T-helper 17 cell (primary cell): ENCODE measurements around the gene TEX35. TPM values are rescaled to one million over a fixed set of nuclear protein-coding genes. Genes with fewer than 3 reads are reported as not detected.

Experiments used
- ATAC-seq: fragments of 150-1000 bp; cut with Tn5 transposase; 2 replicates; pipeline ENCODE4 v1.10.0; 2021; ENCODE audit warnings: mild to moderate bottlenecking, moderate library complexity
- DNase-seq, 3 donors: peaks; one replicate each; pipeline versions ENCODE4 v3.0.0 to v3.0.0-alpha.2; 2020 to 2021
- H3K9me3 ChIP-seq: one replicate; pipeline ENCODE4 v1.7.0; 2013; ENCODE audit warnings: low read length, mild to moderate bottlenecking; ENCODE audit not compliant: control insufficient read depth, poor library complexity, severe bottlenecking
- H3K27ac Mint-ChIP-seq: one replicate; pipeline ENCODE4 v1.8.0; 2022; ENCODE audit warnings: mild to moderate bottlenecking, moderate library complexity, mixed read lengths
- H3K27me3 Mint-ChIP-seq: one replicate; pipeline ENCODE4 v1.8.0; 2022; ENCODE audit warnings: mixed read lengths
- H3K36me3 Mint-ChIP-seq: one replicate; pipeline ENCODE4 v1.8.0; 2022; ENCODE audit warnings: low read depth, mixed read lengths
- H3K4me1 Mint-ChIP-seq: one replicate; pipeline ENCODE4 v1.8.0; 2022; ENCODE audit warnings: mild to moderate bottlenecking, mixed read lengths
- H3K4me3 Mint-ChIP-seq: one replicate; pipeline ENCODE4 v1.8.0; 2022; ENCODE audit warnings: mild to moderate bottlenecking, moderate library complexity, mixed read lengths
- total RNA-seq, 4 donors: library from RNA in 2 of 4; stranded (reverse) in 2 of 4; gene quantifications; one replicate each; pipeline ENCODE4 v1.2.3 and lab custom pipeline; 2022 to 2026

TEX35 gene
- total RNA-seq, 2 donors from 2014 or later = not detected

DNA sequence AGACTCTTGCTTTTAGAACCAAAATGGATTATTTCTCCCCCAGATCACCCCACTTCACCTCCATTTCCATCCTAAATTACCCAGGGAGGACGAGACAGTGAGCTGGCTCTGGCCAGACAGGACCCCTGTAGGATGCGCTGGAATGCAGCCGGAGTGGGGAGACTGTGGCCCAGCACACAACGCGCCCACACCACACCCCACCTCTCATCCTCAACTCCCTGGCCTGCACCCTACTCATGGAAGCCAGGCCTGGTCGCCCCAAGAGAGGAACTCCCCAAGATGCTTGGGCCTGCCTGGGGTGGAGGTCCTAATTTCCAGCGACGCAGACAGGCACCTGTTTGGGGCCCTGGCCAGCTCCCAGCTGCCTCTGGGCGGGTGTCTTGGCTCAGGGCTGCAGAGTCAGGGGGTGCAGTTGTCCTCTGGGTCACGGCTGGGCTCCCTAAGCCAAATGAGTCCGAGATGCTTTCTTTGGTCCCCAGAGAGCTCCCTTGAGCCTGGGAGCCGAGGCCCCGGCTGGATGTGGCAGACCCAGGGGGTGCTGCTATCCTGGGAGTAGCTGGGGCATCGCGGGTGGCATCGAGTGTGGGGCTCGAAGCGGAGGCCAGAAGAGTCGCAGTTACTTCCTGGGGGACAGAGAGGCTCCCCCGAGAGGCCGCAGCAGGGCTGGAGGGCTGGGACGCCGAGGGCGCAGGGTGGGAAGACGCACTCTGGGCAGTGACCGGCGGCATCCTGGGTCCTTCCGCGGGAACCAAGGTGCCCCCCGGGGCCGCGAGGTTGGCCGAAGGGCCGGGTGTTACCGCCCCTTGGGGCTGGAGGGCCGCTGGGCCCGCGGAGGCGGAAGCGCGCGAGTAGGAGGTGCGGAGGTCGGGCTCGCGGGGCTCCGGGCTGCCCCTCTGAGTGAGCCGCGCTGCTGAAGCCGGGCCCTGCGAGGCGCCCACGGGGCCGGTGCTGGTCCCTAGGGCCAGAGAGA lies 26.5 kb upstream of the TEX35 start:
- Mint-ChIP-seq H3K36me3 (no peaks in the 10 kb centered on the region), H3K27me3 (peaks cover 33% of the 10 kb centered on the region), H3K4me3 (no peak overlapping the region), H3K27ac (no peak overlapping the region), H3K4me1 (peaks cover 11% of the 10 kb centered on the region)
- DNase-seq (no peak), ATAC-seq (no peak)
- no peaks in the 10 kb centered on the region for H3K9me3 ChIP-seq

DNA sequence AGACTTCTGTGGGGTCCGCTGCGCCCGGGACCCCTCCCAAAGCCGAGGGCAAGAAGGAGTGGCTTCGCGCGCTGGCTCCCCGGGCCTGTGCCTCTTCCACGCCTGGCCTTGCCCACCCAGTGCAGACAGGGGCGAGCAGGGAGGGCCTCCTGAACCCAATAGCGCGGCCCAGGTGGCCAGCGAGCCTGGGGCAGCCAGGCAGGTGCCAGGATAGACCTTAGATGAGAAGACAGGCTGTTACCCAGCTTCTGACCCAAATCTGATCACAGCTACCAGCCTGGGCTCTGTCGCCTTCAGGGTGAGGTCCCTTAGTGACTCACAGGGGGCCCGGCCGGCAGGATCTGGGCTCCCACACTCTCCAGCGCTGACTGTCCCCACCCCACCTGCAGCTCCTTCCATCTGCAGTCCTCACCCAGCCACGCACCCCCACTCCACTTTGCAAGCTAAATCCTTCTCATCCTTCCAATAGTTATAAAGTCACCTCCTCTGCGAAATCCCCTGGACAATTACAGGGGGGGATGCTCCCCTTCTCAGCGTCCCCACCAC lies 25.8 kb upstream of the TEX35 start:
- Mint-ChIP-seq H3K36me3 (no peaks in the 10 kb centered on the region), H3K27ac (no peak overlapping the region), H3K4me3 (no peak overlapping the region), H3K27me3 (peaks cover 33% of the 10 kb centered on the region), H3K4me1 (peaks cover 11% of the 10 kb centered on the region)
- DNase-seq (no peak), ATAC-seq (no peak)
- no peaks in the 10 kb centered on the region for H3K9me3 ChIP-seq

DNA sequence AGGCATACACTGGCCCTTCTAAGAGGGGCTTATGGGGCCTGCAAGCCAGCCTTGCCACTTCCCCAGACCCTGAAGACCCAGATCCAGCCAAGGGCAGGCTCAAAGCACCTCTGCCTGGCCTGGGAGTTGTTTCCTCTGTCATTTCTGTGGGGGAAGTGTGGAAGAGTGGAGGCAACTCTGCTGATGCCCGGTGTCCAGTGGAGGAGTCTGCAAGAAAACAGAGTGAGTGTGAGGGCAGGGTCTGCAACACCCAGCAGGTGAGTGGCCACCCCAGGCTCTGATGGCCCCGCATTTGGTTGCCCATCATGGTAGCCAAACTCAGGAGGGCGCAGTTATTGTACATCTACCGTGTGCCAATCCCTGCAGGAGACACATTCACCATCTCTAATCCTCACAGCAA lies 24.5 kb upstream of the TEX35 start:
- no peak overlapping the region for H3K27ac Mint-ChIP-seq
- ATAC-seq (no peak), DNase-seq (no peak)
- peaks cover 33% of the 10 kb centered on the region for H3K27me3 Mint-ChIP-seq
- H3K4me3 Mint-ChIP-seq = no peak overlapping the region
- H3K36me3 Mint-ChIP-seq = no peaks in the 10 kb centered on the region
- H3K9me3 ChIP-seq = no peaks in the 10 kb centered on the region
- peaks cover 11% of the 10 kb centered on the region for H3K4me1 Mint-ChIP-seq

DNA sequence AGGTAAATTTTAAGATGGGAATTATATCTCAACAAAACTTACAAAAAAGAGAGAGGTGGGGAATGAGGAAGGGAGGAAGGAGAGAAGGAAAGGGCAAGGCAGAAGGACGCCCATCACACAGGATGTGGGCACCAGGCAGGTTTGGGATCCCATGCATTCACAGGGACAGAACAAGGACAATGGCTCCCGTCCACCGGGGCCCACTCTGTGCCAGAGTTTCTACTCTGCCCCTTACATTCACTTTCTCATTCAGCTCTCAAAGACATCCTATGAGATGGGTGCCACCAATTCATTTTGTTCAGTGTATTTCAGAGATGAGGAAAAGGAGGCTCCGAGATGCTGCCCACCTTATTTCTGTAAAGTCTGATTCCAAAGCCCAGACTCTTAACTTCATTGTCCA lies 23.5 kb upstream of the TEX35 start:
- Mint-ChIP-seq H3K27ac (no peak overlapping the region), H3K4me1 (peaks cover 11% of the 10 kb centered on the region), H3K4me3 (no peak overlapping the region), H3K36me3 (no peaks in the 10 kb centered on the region), H3K27me3 (peaks cover 33% of the 10 kb centered on the region)
- ATAC-seq (no peak), DNase-seq (no peak)
- H3K9me3 ChIP-seq = no peaks in the 10 kb centered on the region

DNA sequence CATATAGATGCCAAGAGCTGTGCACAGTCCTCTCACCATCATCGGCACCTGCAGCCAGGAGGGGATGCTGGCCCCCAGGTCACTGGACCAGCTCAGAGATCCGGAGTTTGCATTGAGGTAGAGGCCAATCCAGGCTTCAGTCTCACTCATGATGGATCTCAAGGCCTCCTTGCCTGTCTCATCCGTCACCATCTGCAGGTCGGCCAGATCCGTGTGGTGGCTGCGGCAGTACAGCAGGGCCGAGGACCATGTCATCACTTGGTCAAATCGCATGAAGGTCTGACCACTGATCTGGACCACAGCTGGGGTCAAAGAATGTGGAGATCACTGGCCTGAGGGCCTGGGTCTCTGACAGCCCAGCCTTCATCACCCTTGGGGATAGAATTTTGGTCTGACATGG lies 22.8 kb upstream of the TEX35 start:
- Mint-ChIP-seq H3K27me3 (peaks cover 36% of the 10 kb centered on the region), H3K27ac (no peak overlapping the region), H3K4me3 (no peak overlapping the region), H3K4me1 (peaks cover 9% of the 10 kb centered on the region), H3K36me3 (no peaks in the 10 kb centered on the region)
- no peak for DNase-seq
- ATAC-seq = no peak
- H3K9me3 ChIP-seq = no peaks in the 10 kb centered on the region

DNA sequence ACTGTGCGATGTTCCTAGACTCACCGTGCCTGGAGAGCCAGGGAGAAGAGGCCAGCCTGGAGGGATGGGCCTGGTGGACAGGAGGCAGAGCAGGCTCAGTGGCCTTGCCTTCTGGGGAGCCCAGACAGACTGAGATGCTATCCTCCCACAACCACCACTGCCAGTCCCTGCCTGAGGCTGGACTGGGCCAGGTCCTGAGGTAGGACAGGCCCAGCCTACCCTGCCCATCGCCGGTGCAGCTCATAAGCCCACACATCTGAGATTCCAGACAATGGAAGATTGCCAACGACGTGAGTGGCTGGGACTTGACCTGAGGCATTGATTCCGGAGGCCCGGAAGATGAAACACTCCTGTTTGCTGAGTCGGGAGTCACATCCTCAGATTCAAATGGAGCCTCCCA lies 21.9 kb upstream of the TEX35 start:
- H3K4me3 Mint-ChIP-seq = no peak overlapping the region
- no peaks in the 10 kb centered on the region for H3K9me3 ChIP-seq
- no peaks in the 10 kb centered on the region for H3K36me3 Mint-ChIP-seq
- peaks cover 31% of the 10 kb centered on the region for H3K27me3 Mint-ChIP-seq
- H3K4me1 Mint-ChIP-seq = peaks cover 5% of the 10 kb centered on the region
- ATAC-seq (no peak), DNase-seq (no peak)
- H3K27ac Mint-ChIP-seq = no peak overlapping the region

DNA sequence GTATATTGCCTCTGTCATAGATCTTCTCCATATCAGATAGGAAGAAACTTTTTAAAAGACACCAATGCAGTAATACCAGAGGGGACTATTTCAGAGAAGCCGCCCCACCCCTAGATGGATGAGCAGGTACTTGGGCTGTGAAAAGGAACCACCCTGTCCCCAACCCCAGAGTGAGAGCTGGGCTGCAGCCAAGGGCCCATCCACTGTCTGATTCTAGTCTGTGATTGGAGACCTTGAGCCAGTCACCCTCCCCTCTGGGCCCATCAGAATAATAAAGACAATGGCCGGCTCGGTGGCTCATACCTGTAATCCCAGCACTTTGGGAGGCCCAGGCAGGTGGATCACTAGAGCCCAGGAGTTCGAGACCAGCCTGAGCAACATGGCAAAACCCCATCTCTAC lies 21.2 kb upstream of the TEX35 start:
- Mint-ChIP-seq H3K27me3 (peaks cover 31% of the 10 kb centered on the region), H3K36me3 (no peaks in the 10 kb centered on the region), H3K27ac (no peak overlapping the region), H3K4me3 (no peak overlapping the region), H3K4me1 (peaks cover 5% of the 10 kb centered on the region)
- no peak for DNase-seq
- no peak for ATAC-seq
- no peaks in the 10 kb centered on the region for H3K9me3 ChIP-seq

DNA sequence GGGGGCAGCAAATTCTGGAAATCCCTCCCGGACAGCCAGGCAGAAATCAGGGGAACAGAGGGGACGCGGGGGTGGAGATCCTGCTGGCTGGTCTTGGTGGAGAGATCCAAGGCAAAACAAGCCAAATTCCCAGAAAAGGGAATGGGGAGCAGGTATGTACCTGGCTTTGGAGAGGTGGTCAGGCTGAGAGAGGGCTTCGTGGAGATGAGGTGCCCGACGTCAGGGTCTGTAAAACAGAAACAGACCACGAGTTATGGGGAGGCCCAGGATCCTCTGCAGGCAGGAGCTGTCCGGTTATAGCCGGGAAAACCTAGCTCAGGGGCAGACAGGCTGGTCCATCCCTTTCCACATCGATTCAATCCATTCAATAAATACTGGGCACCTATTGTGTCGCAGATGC lies 20.6 kb upstream of the TEX35 start:
- Mint-ChIP-seq H3K36me3 (no peaks in the 10 kb centered on the region), H3K4me1 (peaks cover 5% of the 10 kb centered on the region), H3K4me3 (no peak overlapping the region), H3K27ac (no peak overlapping the region), H3K27me3 (peaks cover 28% of the 10 kb centered on the region)
- no peak for DNase-seq
- no peak for ATAC-seq
- no peaks in the 10 kb centered on the region for H3K9me3 ChIP-seq

DNA sequence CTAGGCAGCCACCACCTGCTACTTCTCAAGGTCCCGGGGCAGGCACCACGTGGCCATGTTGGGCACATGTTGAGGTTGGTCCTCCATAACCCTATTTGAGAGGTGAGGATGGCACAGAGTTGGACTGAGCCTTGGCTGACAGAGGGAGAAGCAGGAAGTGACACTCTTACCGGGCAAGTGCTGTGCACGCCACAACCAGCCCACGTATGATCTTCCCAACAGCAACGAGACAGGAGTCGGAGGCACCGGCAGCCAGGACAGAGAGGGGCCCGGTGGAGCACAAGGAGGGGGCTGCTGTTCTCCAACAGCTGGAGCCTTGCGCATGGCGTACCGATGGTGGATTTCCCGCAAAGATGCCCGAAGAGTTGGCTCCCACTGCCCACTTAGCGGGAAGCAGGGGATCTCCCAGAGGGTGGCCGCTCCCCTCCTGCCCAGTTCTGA lies 19.6 kb upstream of the TEX35 start:
- H3K36me3 Mint-ChIP-seq = no peaks in the 10 kb centered on the region
- no peak for ATAC-seq
- no peak overlapping the region for H3K4me3 Mint-ChIP-seq
- no peak for DNase-seq
- peaks cover 18% of the 10 kb centered on the region for H3K27me3 Mint-ChIP-seq
- H3K4me1 Mint-ChIP-seq = peaks cover 4% of the 10 kb centered on the region
- H3K9me3 ChIP-seq = no peaks in the 10 kb centered on the region
- H3K27ac Mint-ChIP-seq = no peak overlapping the region

DNA sequence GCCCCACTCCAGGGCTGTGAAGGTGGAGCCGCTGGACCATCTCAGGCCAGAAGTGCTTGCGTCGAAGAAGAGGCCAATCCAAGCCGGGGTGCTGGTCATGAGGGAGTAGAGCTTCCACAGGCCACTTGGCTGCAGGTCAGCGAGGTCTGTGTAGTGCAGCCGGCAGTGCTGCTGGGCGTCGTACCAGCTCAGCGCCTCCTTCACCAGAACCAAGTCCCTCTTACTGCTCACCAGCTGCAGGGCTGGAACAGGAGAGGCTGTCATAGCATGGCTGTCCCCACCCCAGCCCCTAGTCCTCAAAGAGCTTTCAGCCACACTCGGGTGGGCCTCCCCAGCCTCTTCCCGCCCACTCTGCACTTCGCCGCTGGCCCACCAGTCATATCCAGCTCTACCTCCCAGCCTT lies 18.3 kb upstream of the TEX35 start:
- DNase-seq (no peak), ATAC-seq (no peak)
- no peaks in the 10 kb centered on the region for H3K9me3 ChIP-seq
- no peaks in the 10 kb centered on the region for H3K36me3 Mint-ChIP-seq
- H3K4me1 Mint-ChIP-seq = peaks cover 3% of the 10 kb centered on the region
- no peak overlapping the region for H3K27ac Mint-ChIP-seq
- no peak overlapping the region for H3K4me3 Mint-ChIP-seq
- H3K27me3 Mint-ChIP-seq = peaks cover 12% of the 10 kb centered on the region

DNA sequence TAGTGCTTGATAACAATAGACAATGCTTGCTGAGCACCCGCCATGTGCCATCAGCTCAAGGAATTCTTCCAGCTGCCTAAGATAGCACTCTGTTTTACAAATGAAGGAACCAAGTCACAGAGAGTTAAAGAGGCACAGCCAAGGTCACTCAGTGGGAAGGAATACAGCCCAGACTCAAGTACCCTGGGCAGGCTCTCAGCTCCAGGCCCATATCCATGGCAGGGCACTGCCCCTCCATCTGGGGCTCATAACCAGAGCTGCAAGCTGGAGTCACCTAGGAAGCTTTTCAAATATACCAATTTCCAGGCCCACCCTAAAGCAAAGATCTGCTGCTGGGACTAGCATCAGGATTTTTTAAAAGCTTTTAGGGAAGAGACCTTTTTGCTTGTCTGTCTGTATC lies 17.8 kb upstream of the TEX35 start:
- no peak for DNase-seq
- H3K4me3 Mint-ChIP-seq = no peak overlapping the region
- H3K36me3 Mint-ChIP-seq = no peaks in the 10 kb centered on the region
- no peak overlapping the region for H3K27ac Mint-ChIP-seq
- peaks cover 11% of the 10 kb centered on the region for H3K27me3 Mint-ChIP-seq
- no peaks in the 10 kb centered on the region for H3K9me3 ChIP-seq
- H3K4me1 Mint-ChIP-seq = peaks cover 6% of the 10 kb centered on the region
- ATAC-seq = no peak

DNA sequence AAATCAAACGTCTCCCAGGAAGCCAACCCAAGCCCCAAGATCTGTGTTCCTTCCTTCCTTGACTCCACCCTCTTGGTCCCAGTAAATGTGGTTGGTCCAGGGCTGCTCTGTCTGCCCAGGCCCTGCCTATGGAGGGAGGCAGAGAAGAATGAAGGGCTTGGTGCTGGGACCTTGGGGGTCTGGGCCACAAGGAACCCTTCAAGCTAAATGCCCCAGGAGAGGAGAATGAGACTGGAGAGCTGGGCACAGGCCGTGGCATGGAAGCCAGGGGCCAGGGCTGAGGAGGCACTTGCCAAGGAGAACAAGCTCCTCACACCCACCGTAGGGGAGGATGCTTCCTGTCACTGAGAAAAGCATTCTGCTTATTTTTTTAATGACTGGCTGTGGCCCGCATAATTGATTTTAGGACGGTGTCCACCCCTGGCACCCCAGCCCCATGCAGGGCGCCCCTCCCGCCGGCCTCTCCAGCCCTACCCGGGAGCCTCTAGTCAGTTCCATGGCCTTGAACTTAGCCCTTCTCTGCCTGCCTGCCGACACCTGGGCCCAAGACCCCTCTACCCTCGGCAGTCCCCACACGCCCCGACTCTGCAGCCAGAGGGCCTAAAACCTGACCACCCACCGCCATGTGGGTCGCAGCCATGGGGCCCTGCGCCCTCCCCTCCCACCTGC lies 17.0 kb upstream of the TEX35 start:
- no peak for DNase-seq
- H3K27ac Mint-ChIP-seq = no peak overlapping the region
- H3K4me1 Mint-ChIP-seq = peaks cover 6% of the 10 kb centered on the region

DNA sequence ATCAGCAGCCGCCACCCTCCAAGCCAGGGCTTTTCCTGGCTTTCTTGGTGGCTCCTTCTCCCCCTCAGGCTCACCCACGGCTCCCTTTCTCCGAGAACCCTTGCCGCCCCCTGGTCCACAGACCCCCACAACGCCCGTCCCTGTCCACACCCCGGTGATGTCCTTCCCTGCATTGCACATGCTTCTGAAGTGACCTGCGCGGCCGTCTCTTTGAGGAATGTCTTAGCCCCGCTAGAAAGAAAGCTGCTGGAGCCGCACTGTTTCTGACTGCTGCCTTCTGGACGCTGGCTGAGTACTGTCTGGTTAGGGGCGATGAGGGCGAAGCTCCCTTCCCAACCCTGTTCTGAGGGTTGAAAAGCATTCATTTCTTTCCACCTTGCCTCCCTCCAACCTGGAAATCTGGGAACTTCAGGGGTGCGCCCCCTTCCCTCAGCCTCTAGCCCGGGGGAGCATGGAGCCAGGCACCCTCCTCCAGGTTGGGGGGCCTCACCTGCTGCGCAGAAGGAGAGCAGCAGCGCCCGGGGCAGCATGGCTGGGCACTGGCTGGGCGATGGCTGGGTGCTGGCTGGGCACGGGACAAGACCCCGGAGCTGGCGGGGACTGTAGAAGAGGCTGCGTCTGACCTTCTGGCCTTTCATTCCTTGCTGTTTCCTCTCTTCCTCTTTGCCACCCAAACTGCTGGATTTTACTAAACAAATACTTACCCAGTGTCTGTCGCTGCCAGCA lies 16.3 kb upstream of the TEX35 start, which contains the start of gene CLEC20A:
TSS of gene CLEC20A (minus strand) at position 555 of the 726 bp plus-strand sequence. CDS start at position 530, 25 bp downstream.
- H3K36me3 Mint-ChIP-seq = no peaks in the 10 kb centered on the region
- DNase-seq = no peak
- H3K9me3 ChIP-seq = no peaks in the 10 kb centered on the region
- H3K4me1 Mint-ChIP-seq = peaks cover 6% of the 10 kb centered on the region
- no peak within 1 kb of the TSS for H3K27ac Mint-ChIP-seq
- no peak for ATAC-seq
- H3K4me3 Mint-ChIP-seq = no peak within 1 kb of the TSS
- peaks cover 13% of the 10 kb centered on the region for H3K27me3 Mint-ChIP-seq

More for the DNA sequence above, 17.0 kb upstream of the TEX35 start:
- H3K4me3 Mint-ChIP-seq = no peak overlapping the region
- H3K9me3 ChIP-seq = no peaks in the 10 kb centered on the region
- ATAC-seq = no peak
- H3K27me3 Mint-ChIP-seq = peaks cover 8% of the 10 kb centered on the region
- no peaks in the 10 kb centered on the region for H3K36me3 Mint-ChIP-seq
